ENCODE data around the gene CCDC141. TPM values are rescaled to one million over a fixed set of nuclear protein-coding genes. Genes with fewer than 3 reads are reported as not detected.

Gene CCDC141
- total and polyA plus RNA-seq, 4 donors = 2.1 to 48.1 (median 14.6) TPM

DNA sequence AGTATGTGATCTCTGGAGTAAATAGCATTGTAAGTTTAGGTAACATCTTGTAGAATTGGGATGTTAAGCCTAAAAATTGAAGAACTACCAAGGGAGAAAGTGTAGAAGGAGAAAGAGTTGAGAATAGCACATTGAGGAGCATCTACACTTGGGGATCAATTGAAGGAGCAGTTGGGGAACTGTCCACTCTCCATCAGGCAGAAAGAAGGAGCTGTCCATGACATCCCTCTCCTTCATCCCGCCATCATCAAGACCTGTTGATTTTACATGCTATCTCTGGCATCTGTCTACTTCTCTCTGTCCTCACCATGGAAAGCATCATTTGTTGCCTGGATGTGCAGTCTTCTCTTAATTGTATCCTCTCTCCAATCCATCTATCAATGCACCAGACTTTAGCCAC, 87.8 kb downstream of the CCDC141 start:
- Histone ChIP-seq H3K9me3 (ENCODE audit: control insufficient read depth in 4 of 4, insufficient read depth in 3 of 4, low read length in 3 of 4) (no peaks in the 10 kb centered on the region), H3K4me3 (no peak overlapping the region), H3K4me1 (ENCODE audit: control insufficient read depth in 5 of 5, insufficient read depth in 5 of 5, low read length in 5 of 5) (peaks cover 0 to 11% (median 0%) of the 10 kb centered on the region in 5 donors), H3K36me3 (ENCODE audit: control insufficient read depth in 4 of 4, insufficient read depth in 4 of 4, low read length in 4 of 4) (no peaks in the 10 kb centered on the region), H3K27ac (ENCODE audit: low read depth in 1 of 2, low read length in 1 of 2) (no peak overlapping the region), H3K9ac (ENCODE audit: insufficient read depth in 1 of 2, low read length in 2 of 2) (no peak overlapping the region), H3K27me3 (ENCODE audit: control insufficient read depth in 3 of 3, insufficient read depth in 3 of 3, low read length in 2 of 3) (no peaks in the 10 kb centered on the region)
- 97 to 100% methylated on average over 1 of the region's 1 CpG for WGBS, 2 donors
- DNase-seq (no peak), ATAC-seq (ENCODE audit: insufficient read depth, low FRiP score) (no peak)
- TF ChIP-seq, protein P1, sequence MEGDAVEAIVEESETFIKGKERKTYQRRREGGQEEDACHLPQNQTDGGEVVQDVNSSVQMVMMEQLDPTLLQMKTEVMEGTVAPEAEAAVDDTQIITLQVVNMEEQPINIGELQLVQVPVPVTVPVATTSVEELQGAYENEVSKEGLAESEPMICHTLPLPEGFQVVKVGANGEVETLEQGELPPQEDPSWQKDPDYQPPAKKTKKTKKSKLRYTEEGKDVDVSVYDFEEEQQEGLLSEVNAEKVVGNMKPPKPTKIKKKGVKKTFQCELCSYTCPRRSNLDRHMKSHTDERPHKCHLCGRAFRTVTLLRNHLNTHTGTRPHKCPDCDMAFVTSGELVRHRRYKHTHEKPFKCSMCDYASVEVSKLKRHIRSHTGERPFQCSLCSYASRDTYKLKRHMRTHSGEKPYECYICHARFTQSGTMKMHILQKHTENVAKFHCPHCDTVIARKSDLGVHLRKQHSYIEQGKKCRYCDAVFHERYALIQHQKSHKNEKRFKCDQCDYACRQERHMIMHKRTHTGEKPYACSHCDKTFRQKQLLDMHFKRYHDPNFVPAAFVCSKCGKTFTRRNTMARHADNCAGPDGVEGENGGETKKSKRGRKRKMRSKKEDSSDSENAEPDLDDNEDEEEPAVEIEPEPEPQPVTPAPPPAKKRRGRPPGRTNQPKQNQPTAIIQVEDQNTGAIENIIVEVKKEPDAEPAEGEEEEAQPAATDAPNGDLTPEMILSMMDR (IDR thresholded peaks at IDR 0.05; ENCODE audit: control extremely low read depth, extremely low read depth) = no peak

DNA sequence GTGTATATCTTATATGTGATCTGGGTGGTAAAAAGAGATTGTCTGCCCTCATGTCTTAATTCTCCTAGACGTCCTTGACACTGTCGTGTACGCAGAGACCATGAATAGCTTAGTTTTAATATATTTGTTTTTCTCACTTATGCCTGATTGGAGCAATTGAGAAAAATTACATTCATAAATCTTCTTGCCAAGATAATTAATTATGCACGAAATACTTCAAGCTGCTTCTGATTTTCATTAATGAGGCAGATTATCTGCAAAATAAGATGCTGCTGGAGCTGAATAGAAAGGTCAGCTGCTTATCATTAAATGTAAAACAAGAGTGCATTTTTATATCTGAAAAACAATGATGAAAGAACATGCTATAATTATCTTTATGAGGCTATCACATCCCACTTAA, 95.9 kb downstream of the CCDC141 start:
- Histone ChIP-seq H3K4me3 (no peak overlapping the region), H3K27me3 (ENCODE audit: control insufficient read depth in 3 of 3, insufficient read depth in 3 of 3, low read length in 2 of 3) (no peaks in the 10 kb centered on the region), H3K9ac (ENCODE audit: insufficient read depth in 1 of 2, low read length in 2 of 2) (no peak overlapping the region), H3K36me3 (ENCODE audit: control insufficient read depth in 4 of 4, insufficient read depth in 4 of 4, low read length in 4 of 4) (no peaks in the 10 kb centered on the region), H3K9me3 (ENCODE audit: control insufficient read depth in 4 of 4, insufficient read depth in 3 of 4, low read length in 3 of 4) (no peaks in the 10 kb centered on the region), H3K4me1 (ENCODE audit: control insufficient read depth in 5 of 5, insufficient read depth in 5 of 5, low read length in 5 of 5) (peaks cover 0 to 5% (median 0%) of the 10 kb centered on the region in 5 donors), H3K27ac (ENCODE audit: low read depth in 1 of 2, low read length in 1 of 2) (no peak overlapping the region)
- WGBS, 2 donors = 92% methylated on average over 4 of the region's 4 CpGs
- TF ChIP-seq, protein P1 (IDR thresholded peaks at IDR 0.05; ENCODE audit: control extremely low read depth, extremely low read depth) = no peak
- ATAC-seq (ENCODE audit: insufficient read depth, low FRiP score) = no peak
- DNase-seq = no peak

DNA sequence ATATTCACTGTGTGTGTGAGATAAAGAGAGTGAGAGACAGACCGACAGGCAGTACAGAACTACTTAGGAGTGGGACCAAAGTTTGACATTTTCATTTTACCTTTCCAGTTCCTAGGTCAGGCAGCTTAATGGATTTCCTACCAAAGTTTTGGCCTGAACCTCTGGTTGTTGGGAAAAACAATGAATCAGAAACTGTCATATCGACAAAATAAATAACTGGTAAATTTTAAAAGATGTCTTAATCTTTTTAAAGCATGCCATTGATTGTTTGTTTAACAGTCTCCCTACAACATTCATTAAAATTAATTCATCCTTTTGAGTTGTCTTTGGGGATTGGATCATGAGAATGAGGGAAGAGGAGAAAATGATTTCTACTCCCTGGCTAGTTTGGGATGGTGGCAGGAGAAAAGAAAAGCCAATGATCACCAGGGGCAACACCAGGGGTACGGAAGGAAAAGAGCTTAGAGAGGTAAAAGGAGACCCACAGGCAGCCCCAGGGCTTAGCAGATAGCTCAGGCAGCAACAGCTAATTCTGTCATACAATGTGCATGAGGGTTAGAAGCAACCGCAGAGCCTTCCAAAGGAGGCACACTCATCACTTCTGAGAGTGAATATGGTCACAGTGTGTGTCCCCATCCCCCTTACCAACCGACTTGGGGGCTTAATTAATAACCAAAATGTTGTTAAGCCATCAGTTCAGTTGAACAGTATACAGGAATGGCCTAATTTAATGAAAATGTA, 98.5 kb downstream of the CCDC141 start:
- TF ChIP-seq, protein P1 (IDR thresholded peaks at IDR 0.05; ENCODE audit: control extremely low read depth, extremely low read depth) = no peak
- no peak overlapping the region for H3K27ac ChIP-seq (ENCODE audit: low read depth in 1 of 2, low read length in 1 of 2)
- H3K9ac ChIP-seq (ENCODE audit: insufficient read depth in 1 of 2, low read length in 2 of 2) = no peak overlapping the region
- 92 to 93% methylated on average over 5 of the region's 5 CpGs for WGBS, 2 donors
- ATAC-seq (ENCODE audit: insufficient read depth, low FRiP score) (no peak), DNase-seq (no peak)
- H3K27me3 ChIP-seq (ENCODE audit: control insufficient read depth in 3 of 3, insufficient read depth in 3 of 3, low read length in 2 of 3) = no peaks in the 10 kb centered on the region
- no peaks in the 10 kb centered on the region for H3K9me3 ChIP-seq (ENCODE audit: control insufficient read depth in 4 of 4, insufficient read depth in 3 of 4, low read length in 3 of 4)
- peaks cover 0 to 8% (median 0%) of the 10 kb centered on the region in 5 donors for H3K4me1 ChIP-seq (ENCODE audit: control insufficient read depth in 5 of 5, insufficient read depth in 5 of 5, low read length in 5 of 5)
- no peak overlapping the region for H3K4me3 ChIP-seq
- H3K36me3 ChIP-seq (ENCODE audit: control insufficient read depth in 4 of 4, insufficient read depth in 4 of 4, low read length in 4 of 4) = no peaks in the 10 kb centered on the region

Data from lung (tissue), 12 donors.